Body of pancreas (tissue), 4 donors: ENCODE measurements around the gene TNIP1.

ENCODE experiments used
- CTCF ChIP-seq, 7 experiments: fragments of 450-650 bp in 4 of 7; fragments of 200-600 bp in 3 of 7; sonication (generic) in 3 of 7; IDR thresholded peaks; one replicate each; pipeline ENCODE4 v1.5.1; 2016 to 2019; ENCODE audit warnings: antibody characterized with exemption in 7 of 7
- POLR2A ChIP-seq, 3 donors: fragments of 450-650 bp; IDR thresholded peaks; one replicate each; pipeline ENCODE4 v1.6.1; 2016; ENCODE audit warnings: antibody characterized with exemption in 3 of 3, mild to moderate bottlenecking in 2 of 3

- TF ChIP-seq CTCF (IDR thresholded peaks at IDR 0.05), result no peak
- no peak for TF ChIP-seq POLR2A (IDR thresholded peaks at IDR 0.05)
Observed at GRCh38 chr5:151071021-151071420, 9.8 kb downstream of the TNIP1 start.
